ENCODE measurements around the gene KLHDC10.
"Not testable (repeated sequence)": the region's sequence is repeated elsewhere in the genome, so short reads cannot be mapped to it uniquely, and the experiment has no call there.

The KLHDC10 gene

GRCh38 chr7:130083497-130083896, 13.2 kb downstream of the KLHDC10 start:
- DNase-seq, result not testable (repeated sequence)

GRCh38 chr7:130084037-130084875, 13.9 kb downstream of the KLHDC10 start:
- no peak for DNase-seq

- DNase-seq, result not testable (repeated sequence)
Measured at GRCh38 chr7:130085235-130085634, 14.9 kb downstream of the KLHDC10 start.

GRCh38 chr7:130086938-130087337, 16.6 kb downstream of the KLHDC10 start:
- DNase-seq, result no peak

- DNase-seq, result no peak
Measured at GRCh38 chr7:130087364-130087763, 17.0 kb downstream of the KLHDC10 start.

- no peak for DNase-seq
Measured at GRCh38 chr7:130090745-130091532, 20.6 kb downstream of the KLHDC10 start.

- DNase-seq, result no peak
Measured at GRCh38 chr7:130091999-130092398, 21.7 kb downstream of the KLHDC10 start.

GRCh38 chr7:130092598-130092997, 22.3 kb downstream of the KLHDC10 start:
- DNase-seq, result no peak

GRCh38 chr7:130095812-130096211, 25.5 kb downstream of the KLHDC10 start:
- DNase-seq, result no peak

GRCh38 chr7:130096243-130096827, 26.0 kb downstream of the KLHDC10 start:
- DNase-seq, result no peak

- DNase-seq, result no peak
Measured at GRCh38 chr7:130099331-130099730, 29.0 kb downstream of the KLHDC10 start.

GRCh38 chr7:130102588-130102987, 32.3 kb downstream of the KLHDC10 start:
- DNase-seq, result no peak

GRCh38 chr7:130107949-130108674, 37.8 kb downstream of the KLHDC10 start:
- no peak for DNase-seq

- no peak for DNase-seq
Measured at GRCh38 chr7:130108809-130109208, 38.5 kb downstream of the KLHDC10 start.

- DNase-seq, result no peak
Measured at GRCh38 chr7:130112093-130112492, 41.8 kb downstream of the KLHDC10 start.

GRCh38 chr7:130112662-130113425, 42.5 kb downstream of the KLHDC10 start:
- DNase-seq, result no peak

GRCh38 chr7:130113426-130113805, 43.1 kb downstream of the KLHDC10 start:
- not testable (repeated sequence) for DNase-seq

GRCh38 chr7:130113887-130114286, 43.6 kb downstream of the KLHDC10 start:
- DNase-seq, result no peak

GRCh38 chr7:130114374-130114773, 44.0 kb downstream of the KLHDC10 start:
- DNase-seq, result no peak

- DNase-seq, result no peak
Measured at GRCh38 chr7:130114776-130115175, 44.4 kb downstream of the KLHDC10 start.

GRCh38 chr7:130118294-130118693, 48.0 kb downstream of the KLHDC10 start:
- no peak for DNase-seq

- no peak for DNase-seq
Measured at GRCh38 chr7:130118801-130119200, 48.5 kb downstream of the KLHDC10 start.

Measured in retina (tissue), 1 donor.